Activated naive CD4-positive, alpha-beta T cell treated with Interleukin-2 at 50 U/mL for 16 hours (primary cell): ENCODE data around the gene RNU1-2.
"Not testable (repeated sequence)": the region's sequence is repeated elsewhere in the genome, so short reads cannot be mapped to it uniquely, and the experiment has no call there.

Source experiments
- DNase-seq: peaks from one replicate; pipeline ENCODE4 v3.0.0-alpha.2; 2020

The RNU1-2 gene

DNA sequence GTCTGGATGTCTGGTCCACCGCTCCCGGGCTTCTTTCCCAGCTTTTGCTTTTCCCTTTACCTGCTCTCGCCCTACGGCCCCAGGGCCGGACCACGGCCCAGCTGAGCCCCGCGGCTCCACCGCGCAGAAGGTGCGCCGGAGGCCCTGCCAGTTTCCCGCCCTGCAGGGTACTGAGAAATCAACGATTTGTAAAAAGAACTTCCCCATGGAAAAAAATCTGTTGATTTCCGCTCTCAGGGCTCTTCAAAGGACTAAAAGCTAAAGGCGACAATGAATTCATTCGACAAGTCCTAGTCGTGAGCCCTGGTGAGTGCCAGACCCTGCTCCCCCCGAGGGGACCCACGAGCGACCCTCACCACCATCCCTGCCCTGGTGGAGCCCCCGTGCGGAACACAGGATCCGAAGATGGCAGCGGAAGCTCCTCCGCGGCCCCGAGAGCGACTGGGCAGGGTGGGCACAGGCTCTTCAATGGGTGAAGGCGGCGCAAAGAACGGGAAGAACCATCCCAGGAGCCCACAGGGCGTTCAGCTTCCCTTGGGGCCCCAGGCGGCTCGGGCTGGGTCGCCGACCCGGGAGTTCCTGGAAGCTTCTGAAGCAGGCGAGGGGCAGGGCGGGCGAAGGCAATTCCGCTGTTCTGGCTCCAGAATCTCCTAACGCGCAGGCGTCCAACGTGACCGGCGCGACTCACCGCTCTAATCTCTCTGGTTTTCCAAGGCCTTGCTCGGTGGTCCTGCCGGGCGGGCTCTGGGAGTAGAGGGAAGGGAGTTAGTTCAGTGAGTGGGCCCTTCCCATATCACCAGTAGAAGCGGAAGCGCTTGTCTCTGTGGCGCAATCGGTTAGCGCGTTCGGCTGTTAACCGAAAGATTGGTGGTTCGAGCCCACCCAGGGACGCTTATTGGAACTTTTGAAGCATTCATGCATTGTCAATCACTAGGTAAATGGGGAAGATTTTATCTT, 6.6 kb upstream of the RNU1-2 start:
- peak; percentile 66 for DNase-seq

DNA sequence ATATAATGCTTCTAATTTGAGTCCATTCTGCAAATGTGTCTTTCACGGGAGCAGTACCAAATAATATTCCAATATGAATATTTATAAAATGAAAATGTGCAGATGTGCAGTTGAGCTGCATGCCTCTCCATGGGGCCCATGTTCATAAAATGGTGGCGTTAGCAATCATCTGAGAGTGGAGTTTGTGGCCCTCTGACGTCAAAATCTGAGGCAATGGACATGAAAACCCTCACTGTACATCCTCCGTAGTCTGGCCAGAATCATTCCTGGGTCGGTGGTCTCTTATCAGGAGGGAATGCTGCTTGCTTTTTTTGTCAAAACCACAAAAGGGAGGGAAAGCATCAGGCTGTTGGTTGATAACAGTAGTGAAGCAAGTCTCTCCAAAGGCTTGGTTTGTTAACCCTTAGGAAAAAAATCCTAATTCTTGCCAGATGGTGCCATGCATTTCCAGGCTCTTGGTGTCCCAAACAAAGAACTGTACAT, 5.2 kb upstream of the RNU1-2 start:
- not testable (repeated sequence) for DNase-seq

DNA sequence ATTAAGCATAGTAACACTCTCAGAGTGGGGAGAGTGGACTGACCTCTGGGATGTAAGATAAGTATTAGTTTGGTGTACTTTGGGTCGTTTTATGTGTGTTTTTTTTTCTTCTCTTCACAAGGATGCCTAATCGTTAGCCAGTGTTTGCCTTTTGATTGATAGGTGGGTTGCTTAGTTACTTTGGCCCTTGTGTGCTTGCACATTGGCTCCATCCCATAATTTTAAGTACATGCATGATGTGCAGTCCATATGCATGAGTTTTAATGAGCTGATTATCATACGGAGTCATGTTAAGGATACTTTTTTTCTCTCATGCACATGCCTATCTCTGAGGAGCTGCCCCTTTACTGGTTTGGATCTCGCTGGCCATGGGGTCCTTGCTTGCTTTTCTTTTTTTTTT, 4.7 kb upstream of the RNU1-2 start:
- not testable (repeated sequence) for DNase-seq

DNA sequence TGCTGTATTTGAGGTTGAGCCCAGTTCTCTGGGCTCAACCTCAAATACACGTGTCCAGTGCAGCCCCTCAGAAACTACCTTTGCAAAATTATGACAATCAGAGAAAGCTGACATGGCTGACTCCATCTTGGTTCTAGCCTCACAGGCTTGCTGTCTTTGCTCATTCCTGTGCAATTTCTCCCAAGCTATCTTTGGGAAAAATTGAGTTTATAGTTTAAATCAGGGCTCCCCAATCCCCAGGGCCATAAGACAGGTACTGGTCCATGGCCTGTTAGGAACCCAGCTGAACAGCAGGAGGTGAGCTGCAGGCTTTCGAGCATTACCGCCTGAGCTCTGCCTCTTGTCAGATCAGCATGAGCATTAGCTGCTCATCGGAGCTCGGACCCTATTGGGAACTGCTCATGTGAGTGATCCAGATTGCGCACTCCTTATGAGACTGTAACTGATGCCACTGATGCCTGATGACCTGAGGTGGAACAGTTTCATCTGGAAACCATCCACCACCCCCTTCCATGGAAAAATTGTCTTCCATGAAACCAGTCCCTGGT, 2.7 kb upstream of the RNU1-2 start:
- DNase-seq = not testable (repeated sequence)

DNA sequence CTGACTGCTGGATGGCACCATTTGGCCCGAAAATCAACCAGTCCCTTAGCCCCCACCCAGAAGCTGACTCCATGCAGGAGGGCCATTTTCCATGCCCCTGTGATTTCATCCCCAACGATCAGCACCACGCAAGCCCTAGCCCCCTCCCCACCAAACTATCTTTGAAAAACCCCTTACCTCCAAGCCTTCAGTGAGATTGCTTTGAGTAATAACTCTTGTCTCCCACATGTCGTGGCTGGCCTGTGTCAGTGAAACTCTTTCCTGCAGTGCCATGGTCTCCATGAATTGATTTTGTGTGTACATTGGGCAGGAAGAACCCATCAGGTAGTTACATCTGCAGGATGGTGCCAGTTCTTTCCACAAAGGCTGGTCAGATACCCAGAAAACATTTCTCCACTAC, 2.0 kb upstream of the RNU1-2 start:
- not testable (repeated sequence) for DNase-seq

DNA sequence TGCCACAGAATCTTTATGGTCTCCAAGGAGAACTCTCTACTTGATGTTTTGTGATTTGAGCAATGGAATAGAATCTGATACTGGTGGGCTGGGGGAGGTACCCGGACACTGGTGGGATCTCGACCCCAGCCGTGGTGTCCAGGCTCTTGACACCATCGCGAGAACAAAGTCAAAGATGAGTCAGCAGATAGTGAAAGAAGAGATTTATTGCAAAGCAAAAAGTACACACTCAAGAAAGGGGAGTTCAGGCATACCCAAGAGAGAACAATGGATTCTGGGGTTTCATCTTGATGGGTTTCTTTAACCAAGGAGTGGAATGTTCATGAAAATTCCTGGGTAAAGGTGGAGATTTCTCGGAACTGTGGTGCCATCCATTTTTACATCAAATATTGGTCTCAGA, 1.4 kb upstream of the RNU1-2 start:
- not testable (repeated sequence) for DNase-seq

DNA sequence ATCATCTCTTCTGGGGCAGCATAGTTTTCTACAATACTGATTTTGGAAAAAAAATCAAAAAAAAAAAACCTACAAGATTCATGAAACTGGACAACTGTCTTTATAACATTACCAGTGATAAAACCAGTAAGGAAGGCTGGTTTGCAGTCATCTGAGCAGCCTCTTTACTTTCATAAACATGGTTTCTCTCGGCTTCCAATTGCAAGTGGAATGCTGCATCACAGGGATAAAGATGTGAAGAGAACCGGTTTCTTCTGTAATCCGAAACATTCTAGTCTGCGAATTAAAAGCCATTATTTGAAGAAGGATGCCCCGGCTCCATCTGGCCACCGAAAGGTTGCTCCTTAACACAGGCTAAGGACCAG, 565 bp upstream of the RNU1-2 start:
- DNase-seq = not testable (repeated sequence)

DNA sequence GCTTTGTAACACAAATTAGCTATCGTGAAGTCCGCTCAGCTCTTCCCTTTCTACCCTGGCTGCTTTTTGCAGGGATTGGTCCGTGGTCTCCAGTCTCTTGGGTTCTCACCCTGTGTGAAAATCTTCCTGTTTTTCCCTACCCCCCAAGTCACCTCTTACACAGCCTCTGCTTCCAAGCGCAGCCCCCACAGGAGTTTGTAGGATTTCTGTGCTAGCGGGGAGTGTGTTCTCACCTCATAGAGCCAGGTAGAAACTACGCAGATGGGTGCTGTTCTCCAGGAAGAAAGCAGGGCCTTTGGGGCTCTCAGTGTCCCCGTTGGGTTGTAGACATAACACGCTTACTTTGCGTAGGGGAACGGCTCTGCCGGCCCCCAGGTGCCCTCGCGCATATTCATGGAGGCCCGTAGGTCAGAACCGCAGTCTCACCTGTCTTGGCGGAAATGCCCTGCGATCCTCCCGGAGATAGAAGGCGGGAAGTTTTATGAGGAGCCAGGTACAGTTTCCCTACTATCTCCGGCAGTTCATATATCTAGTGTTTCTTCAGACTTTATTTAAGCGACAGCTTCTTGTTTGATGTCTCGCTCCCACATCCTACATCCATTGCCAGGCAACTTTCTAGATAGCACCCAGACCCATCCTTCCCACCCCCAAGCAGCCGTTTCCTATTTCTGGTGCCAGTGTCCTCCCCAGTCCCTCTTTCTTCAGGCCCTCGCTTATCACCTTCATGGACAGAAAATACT, 706 bp downstream of the RNU1-2 start:
- peak; percentile 81 for DNase-seq

DNA sequence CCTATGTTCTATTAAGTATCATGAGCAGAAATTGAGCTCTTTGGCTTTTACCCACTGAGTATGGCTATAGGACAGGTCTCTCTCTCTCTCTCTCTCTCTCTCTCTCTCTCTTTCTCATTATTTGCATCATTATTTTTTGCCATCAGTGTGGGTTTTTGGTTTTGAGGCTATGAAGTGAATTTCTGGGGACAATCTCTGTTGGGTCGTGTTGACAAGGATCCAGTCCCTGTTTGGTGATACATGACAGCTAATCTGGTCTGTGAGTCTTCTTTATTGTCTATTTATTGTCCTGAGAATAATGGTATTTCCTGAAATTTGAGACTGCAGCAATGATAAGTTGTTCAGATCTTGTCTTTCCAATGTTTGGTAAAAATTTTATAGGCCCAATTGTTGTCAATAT, 1.9 kb downstream of the RNU1-2 start:
- not testable (repeated sequence) for DNase-seq

DNA sequence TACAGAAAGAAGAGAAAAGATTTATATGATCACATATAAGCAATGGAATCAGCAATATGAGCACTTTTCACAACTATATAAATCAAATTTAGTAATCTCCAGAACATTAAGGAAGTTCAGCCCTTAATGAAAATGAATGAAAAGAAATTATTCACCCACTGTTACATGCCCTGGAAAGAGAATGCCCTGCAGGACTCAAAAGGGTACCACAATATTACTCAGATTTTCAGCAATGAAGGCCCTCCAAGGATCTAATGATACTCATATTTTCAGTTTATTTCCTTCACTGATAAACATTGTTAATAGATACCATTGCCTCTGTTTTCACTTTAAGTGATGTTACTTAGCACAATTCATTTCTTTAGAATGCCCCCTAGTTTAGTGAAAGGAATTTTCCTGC, 2.5 kb downstream of the RNU1-2 start:
- not testable (repeated sequence) for DNase-seq

DNA sequence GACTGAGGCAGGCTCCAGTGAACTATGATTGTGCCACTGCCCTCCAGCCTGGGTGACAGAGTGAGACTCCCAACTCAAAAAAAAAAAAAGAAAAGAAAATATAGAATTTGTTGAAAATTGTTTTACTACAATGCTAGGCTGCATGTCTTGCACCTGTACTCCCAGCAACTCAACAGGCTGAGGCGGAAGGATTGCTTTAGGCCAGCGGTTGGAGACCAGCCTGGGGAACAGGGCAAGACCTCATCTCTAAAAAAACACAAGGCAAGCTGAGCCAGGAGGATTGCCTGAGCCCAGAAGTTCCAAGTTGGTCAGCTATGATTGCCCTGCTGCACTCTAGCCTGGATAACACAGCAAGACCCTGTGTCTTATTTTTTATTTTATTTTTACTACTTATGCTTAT, 3.2 kb downstream of the RNU1-2 start:
- DNase-seq = not testable (repeated sequence)

DNA sequence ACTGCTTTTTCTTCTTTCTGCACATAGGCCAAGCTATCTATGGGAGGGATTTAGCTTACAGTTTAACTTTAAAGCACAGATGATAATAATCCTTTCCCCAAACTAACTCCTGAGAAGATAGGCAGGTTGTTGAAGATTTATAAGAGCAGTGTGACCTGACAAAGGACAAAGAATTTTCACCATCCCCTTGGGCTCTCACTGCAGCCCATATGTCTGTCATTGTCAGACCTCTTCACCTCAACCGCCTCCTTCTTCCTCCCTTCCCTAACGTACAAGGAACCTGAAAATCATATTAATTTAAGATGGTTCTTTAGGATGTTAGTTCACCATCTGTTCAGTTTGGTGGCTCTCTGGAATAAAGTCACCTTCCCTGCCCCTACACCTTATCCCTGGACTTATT, 5.0 kb downstream of the RNU1-2 start:
- no peak for DNase-seq

DNA sequence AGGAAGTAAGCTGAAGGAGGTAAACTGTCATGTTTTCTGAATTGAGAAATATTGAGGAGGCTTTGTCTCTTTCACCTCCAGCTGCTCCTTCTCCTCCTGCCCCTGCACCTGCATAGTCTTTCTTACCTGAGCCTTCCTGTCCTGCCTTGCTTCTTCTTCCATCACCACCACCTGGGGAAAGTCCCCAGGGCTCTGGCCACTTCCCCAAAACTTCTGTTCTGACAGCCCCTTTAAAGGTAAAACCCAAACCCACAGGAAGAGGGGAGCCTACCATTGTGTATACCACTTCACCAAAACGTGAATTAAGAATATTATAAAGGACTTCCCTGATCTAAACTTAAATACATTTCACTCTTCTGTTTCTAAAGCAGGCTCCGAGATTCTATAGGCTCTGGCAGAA, 5.6 kb downstream of the RNU1-2 start:
- DNase-seq = not testable (repeated sequence)

DNA sequence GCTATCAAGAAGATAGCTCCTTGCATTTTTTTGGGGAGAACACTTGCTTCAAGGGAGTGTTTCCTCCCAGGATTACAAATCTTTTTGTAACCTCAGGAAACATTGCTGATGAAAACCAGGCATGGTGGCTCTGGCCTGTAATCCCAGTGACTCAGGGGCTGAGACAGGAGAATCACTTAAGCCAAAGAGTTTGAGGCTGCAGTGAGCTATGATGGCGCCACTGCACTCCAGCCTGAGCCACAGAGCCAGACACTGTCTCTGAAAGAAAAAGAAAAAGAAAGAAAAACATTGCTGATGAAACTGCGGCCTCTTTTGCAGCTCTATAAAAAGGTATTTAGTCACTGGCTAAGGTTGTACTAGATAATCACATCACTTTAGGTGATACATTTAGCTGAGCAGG, 7.3 kb downstream of the RNU1-2 start:
- no peak for DNase-seq

DNA sequence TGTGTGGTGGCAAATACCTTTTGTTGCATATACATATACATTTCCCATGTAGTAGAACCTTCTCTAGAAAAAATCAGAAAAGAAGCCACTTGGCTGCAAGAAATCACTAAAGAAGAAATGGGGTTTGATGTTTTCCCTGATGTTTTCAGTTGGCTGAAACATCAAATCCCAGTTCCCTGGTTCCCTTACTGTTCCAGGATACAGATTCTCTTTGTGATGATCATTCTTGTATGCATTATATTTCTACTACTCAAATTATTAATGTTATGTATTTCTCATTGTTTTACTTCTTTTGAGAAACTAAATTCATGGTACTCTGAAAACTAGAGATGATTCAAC, 7.6 kb downstream of the RNU1-2 start:
- no peak for DNase-seq

DNA sequence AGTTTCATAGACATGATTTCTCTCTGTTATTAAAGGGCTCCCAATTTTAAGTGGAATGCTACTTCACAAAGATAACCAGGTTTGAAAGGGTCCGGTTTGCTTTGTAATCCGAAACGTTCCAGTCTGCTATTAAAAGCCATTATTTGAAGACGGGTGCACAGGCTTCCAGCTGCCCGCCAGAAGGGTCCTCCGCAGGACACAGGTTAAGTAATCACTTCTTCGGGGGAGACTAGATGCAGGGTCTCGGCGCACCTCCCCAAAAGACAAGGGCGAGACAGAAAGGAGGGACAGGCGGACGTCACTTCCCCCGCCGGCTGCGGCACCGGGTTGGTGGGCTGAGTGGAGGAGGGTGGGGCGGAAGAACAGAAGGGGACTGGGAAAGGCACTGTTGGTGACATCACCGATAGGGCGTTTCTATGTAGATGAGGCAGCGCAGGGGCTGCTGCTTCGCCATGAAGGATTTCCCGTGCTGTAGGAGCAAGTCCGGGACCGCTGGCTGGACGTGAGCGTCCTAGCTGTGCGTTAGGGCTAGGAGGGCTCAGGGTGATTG, 8.9 kb downstream of the RNU1-2 start:
- peak; percentile 100 for DNase-seq

DNA sequence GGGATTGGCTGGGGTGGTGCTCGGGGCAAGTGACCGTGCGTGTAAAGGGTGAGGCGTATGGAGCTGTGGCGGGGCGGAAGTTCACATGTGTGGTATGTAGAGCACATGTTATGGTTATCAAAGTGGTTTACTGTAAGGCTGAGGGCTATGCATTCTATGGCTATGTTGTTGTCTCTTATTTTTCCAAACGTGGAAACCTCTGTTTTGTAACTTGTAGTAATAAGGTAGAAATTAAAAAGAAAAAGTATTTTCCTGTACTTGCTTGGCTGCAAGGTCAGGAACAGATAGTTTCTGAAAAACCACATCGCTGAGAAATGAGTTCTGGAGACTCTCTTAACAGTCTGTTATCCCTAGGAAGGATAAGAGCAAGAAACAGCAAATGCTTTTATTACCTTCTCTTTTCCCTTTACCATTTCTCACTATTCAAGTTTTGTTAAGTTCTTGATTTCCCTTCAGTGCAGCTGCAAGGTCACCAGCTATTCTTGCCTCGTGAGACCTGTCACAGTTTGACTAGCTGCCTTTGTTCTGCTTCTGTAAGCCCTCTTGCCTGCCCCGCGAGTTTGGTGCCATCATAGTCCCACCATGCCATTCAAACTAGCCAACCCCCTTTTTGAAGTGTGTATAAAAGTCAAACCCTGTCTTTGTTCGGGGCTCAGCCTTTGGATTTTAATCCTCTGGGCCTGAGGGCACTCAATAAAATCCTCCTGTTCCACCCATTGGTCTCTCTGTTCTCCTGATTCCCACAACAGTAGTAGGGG, 9.5 kb downstream of the RNU1-2 start:
- peak; percentile 53 for DNase-seq

DNA sequence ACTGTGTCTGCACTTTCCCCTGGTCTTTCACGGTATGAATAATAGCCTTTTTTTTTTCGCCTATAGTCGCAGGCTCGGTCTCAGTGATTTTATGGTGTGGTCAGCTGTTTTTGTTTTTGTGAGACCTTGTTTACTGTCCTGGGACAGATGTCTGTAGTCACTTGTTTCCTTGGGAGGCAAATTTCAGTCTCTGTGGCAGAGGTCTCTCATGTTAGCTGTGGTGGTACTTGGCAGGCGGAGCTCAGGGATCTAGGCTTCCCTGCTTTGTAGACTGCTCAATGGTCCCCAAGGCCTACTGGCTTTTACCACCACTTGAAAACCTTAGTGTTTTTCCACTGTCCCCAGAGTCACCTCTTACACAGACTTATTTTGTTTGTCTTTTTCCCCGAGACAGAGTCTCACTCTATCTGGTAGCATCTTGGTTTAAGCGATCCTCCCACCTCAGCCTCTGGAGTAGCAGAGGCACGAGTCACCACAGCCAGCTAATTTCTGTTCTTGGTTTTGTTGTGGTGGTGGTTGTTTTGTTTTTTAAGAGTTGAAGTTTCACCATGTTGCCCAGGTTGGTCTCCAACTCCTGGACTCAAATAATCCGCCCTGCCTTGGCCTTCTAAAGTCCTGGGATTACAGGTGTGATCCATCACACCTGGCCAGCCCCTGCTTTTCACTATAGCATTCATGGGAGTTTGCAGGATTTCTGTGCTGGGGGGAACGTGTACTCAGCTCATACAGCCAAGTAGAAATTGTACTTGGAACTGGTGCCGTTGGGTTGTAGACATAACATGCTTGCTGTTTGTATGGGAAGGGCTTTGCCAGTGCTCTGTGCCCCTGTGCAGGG, 10.3 kb downstream of the RNU1-2 start:
- DNase-seq = peak; percentile 34

DNA sequence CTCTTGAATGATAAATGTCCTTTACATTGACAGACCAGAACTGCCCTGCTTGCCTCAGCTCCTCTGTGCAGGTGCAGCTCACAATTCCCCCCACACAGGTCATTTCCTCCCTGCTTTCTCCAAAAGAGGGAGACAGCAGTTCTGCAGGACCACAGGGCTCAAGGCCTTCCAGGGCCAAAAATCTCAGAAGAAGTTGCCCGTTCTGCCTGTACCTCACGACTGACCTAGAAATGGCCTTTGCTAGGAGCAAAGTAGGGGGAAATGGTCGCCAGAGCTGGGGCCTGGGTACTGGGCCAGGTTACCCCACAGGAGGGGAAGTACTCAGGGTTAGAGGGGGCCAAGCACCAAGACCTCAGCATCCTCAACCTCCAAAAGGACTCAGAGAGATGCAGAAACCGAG, 11.1 kb downstream of the RNU1-2 start:
- no peak for DNase-seq

DNA sequence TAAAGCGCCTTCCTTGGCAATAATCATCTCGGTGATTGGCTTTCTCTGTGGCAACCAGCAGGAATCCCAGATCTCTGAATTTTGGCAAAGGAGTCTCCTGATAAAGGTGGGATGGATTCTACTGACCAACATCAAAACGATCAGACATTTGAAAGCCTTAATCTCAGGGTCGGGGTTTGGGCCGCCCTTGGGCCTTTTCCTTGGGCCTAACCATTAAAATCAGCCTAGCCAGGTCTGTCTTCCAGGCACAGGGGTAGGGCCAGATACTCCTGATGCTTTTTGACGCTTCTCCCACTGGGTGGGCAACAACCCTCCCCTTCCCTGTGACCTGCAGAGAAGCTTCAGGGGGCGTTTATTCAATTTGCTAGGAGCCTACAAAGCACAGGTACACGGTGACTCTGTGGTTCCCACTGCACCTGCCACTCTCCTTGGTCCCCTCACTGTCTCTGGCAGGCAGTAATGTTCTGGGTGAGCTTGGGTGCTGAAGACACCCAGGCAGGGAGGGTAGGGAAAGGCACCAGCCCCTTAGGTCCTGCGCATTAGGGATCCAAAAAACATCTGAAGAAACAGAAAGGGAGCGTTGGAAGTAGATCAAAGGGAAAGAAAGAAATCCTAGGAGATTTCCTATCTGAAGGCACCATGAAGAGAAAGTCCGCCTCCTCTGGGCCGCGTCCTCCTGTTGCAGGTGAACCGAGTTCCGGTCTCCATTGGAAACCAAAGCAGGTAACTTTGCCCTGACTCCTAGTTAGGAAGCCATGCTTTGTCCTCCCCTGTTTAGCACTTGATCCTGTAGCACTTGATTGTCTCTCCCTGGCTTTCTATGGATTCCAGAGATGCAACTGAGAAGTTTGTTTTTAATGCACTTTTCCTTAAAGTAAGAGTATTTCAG, 12.3 kb downstream of the RNU1-2 start:
- no peak for DNase-seq
